ENCODE data around the gene C22orf23. TPM values are rescaled to one million over a fixed set of nuclear protein-coding genes. Genes with fewer than 3 reads are reported as not detected.

C22orf23 gene
- total and polyA plus RNA-seq, 2 of the 4 experiments (the other 2 are of a cell fraction): 0.39 to 0.54 TPM

DNA sequence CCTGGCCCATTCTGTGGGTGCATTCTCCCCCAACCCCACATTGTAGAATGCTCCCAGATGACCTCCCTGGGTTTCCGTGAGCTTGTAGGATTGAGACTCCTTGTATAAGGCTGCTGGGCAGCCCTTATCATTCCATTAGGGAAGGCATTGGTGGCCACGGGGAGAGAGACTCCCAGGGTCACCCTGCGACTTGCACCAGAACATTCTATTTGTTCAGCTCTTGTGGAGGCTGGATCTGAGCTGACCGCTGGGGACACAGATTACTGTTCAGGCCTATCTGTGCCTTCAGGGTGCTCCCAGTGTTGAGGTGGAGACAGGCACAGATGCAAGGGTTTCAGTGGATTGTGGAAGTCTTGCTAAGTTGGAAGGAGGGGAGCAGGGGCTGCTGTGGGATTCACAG, 29.5 kb downstream of the C22orf23 start:
- BruUV-seq (replicated peaks): no TSS peak
- TF ChIP-seq FOS (IDR thresholded peaks at IDR 0.05; ENCODE audit: low read depth, low read length) (no peak), CHD1 (IDR thresholded peaks at IDR 0.05; ENCODE audit: low read depth, low read length) (no peak), CTCF (conservative IDR thresholded peaks at IDR 0.05; ENCODE audit: low read depth, low read length) (no peak), USF2 (IDR thresholded peaks at IDR 0.05; ENCODE audit: low read depth, low read length) (no peak), MAFK (IDR thresholded peaks at IDR 0.05; ENCODE audit: low read depth, low read length) (no peak), RAD21 (IDR thresholded peaks at IDR 0.05; ENCODE audit: low read length) (no peak), MAZ (IDR thresholded peaks at IDR 0.05; ENCODE audit: borderline replicate concordance, low read depth, low read length) (no peak), BHLHE40 (IDR thresholded peaks at IDR 0.05; ENCODE audit: low read depth, low read length) (no peak), POLR2A (IDR thresholded peaks at IDR 0.05; ENCODE audit: low read depth, low read length) (no peak), RFX5 (IDR thresholded peaks at IDR 0.05; ENCODE audit: low read depth, low read length) (no peak), SMC3 (IDR thresholded peaks at IDR 0.05; ENCODE audit: low read depth, low read length) (no peak)
- Histone ChIP-seq H3K14ac (replicated peaks; ENCODE audit: low read depth, low read length) (no peak overlapping the region), H3K9me3 (ENCODE audit: control insufficient read depth, insufficient read depth, low read length) (no peaks in the 10 kb centered on the region), H2AK5ac (ENCODE audit: low read depth, low read length) (no peak overlapping the region), H2BK15ac (ENCODE audit: low read depth, low read length) (no peak overlapping the region), H2BK5ac (ENCODE audit: low read depth, low read length, poor library complexity, severe bottlenecking) (no peak overlapping the region), H3K27ac (ENCODE audit: insufficient read depth, low read length) (no peak overlapping the region), H3K23ac (ENCODE audit: low read depth, low read length) (no peak overlapping the region), H3K9ac (ENCODE audit: low read depth, low read length) (no peak overlapping the region), H3K56ac (ENCODE audit: extremely low read depth, insufficient read depth, low read length) (no peak overlapping the region), H4K8ac (ENCODE audit: low read depth in 2 of 2, low read length in 2 of 2) (no peak overlapping the region), H2BK20ac (ENCODE audit: low read depth, low read length) (no peak overlapping the region), H3K27me3 (ENCODE audit: control insufficient read depth, insufficient read depth, low read length) (no peaks in the 10 kb centered on the region), H3K4ac (ENCODE audit: low read depth, low read length) (no peak overlapping the region), H2BK120ac (ENCODE audit: low read depth, low read length) (no peak overlapping the region), H4K5ac (ENCODE audit: low read depth, low read length) (no peak overlapping the region), H4K20me1 (ENCODE audit: insufficient read depth, low read length) (peaks cover 5% of the 10 kb centered on the region; the same call in 1 of the 2 replicates), H3K4me3 (ENCODE audit: insufficient read depth, low read depth, low read length) (no peak overlapping the region), H3K18ac (ENCODE audit: low read depth, low read length) (no peak overlapping the region), H3K4me2 (ENCODE audit: low read depth, low read length) (no peak overlapping the region), H2AFZ (replicated peaks; ENCODE audit: low read length, poor library complexity) (no peak overlapping the region), H2AK9ac (replicated peaks; ENCODE audit: low read depth, low read length, poor library complexity) (no peak overlapping the region), H4K91ac (ENCODE audit: insufficient read depth, low read depth, low read length) (no peak overlapping the region), H3K36me3 (ENCODE audit: control insufficient read depth, insufficient read depth, low read length) (peaks cover 56% of the 10 kb centered on the region), H3K9me1 (ENCODE audit: insufficient read depth, low read length) (no peaks in the 10 kb centered on the region), H3K4me1 (ENCODE audit: control insufficient read depth, insufficient read depth, low read length) (no peaks in the 10 kb centered on the region), H3K79me1 (ENCODE audit: low read depth in 1 of 2, low read length in 2 of 2) (peaks cover 0 to 14% of the 10 kb centered on the region in 2 experiments; a peak in 3 of 4 replicates)
- dilution Hi-C loops (cut with HindIII; ENCODE audit: low sequenced_read_pairs, unreplicated experiment) (no loop called here), intact Hi-C loops (cut with micrococcal nuclease) (no loop called here), in situ Hi-C loops (cut with MboI; ENCODE audit: low sequenced_read_pairs) (no loop called here)
- ATAC-seq (ENCODE audit: low read depth) (no peak), DNase-seq (no peak)
- POLR2A ChIA-PET (ENCODE audit: unreplicated experiment): no interaction called here
- CTCF ChIA-PET: no interaction called here
- 82% methylated on average over 2 of the region's 4 CpGs; no CpG with 5 or more reads in 1 of the 2 experiments for WGBS, 2 experiments (ENCODE audit: extremely low coverage in 2 of 2, insufficient read length in 1 of 2)
